Calu3 (cell line): Measurements from ENCODE around the gene CRYBB3. TPM values are rescaled to one million over a fixed set of nuclear protein-coding genes. Genes with fewer than 3 reads are reported as not detected.

Experiments
- BruUV-seq: library from RNA; stranded (reverse); fragments of 400-500 nt; replicated peaks from 2 replicates; lab custom pipeline; 2021; lab: Mats Ljungman, UMichigan
- CTCF ChIA-PET: fragments of 300-600 bp; sonication (Branson Sonifier 250); formaldehyde crosslinking; loops from one replicate; lab custom pipeline; 2022; ENCODE audit warnings: antibody characterized with exemption; lab: Charles Lee
- DNase-seq: peaks from one replicate; pipeline ENCODE4 v3.0.0; 2022
- H3K27ac Mint-ChIP-seq: one replicate; pipeline ENCODE4 v1.8.0; 2022; ENCODE audit warnings: mixed read lengths; ENCODE audit not compliant: unreplicated experiment
- H3K27me3 Mint-ChIP-seq: one replicate; pipeline ENCODE4 v1.8.0; 2022; ENCODE audit warnings: mixed read lengths; ENCODE audit not compliant: unreplicated experiment
- H3K36me3 Mint-ChIP-seq: one replicate; pipeline ENCODE4 v1.8.0; 2022; ENCODE audit warnings: mild to moderate bottlenecking, moderate library complexity, mixed read lengths; ENCODE audit not compliant: insufficient read depth, unreplicated experiment
- H3K4me1 Mint-ChIP-seq: one replicate; pipeline ENCODE4 v1.8.0; 2022; ENCODE audit warnings: mild to moderate bottlenecking, low read depth, mixed read lengths; ENCODE audit not compliant: unreplicated experiment
- H3K4me3 Mint-ChIP-seq: one replicate; pipeline ENCODE4 v1.8.0; 2022; ENCODE audit warnings: mild to moderate bottlenecking, low read depth, moderate library complexity, mixed read lengths; ENCODE audit not compliant: unreplicated experiment
- H3K9me3 Mint-ChIP-seq: one replicate; pipeline ENCODE4 v1.8.0; 2022; ENCODE audit warnings: low read depth, mixed read lengths; ENCODE audit not compliant: unreplicated experiment
- CTCF ChIP-seq: fragments of 200-600 bp; IDR thresholded peaks from one replicate; pipeline ENCODE4 v1.8.0; 2022; ENCODE audit warnings: antibody characterized with exemption; ENCODE audit not compliant: unreplicated experiment
- intact Hi-C: fragments of 100-400 bp; cut with micrococcal nuclease; formaldehyde crosslinking; loops from one replicate; pipeline ENCODE4 v1.10.0; 2022; ENCODE audit not compliant: unreplicated experiment
- total RNA-seq: library from RNA; stranded (reverse); gene quantifications from 2 replicates; pipeline ENCODE4 v1.2.3, GENCODE V29; 2022

CRYBB3 gene
- total RNA-seq, 1 experiment from 2014 or later, result 1.4 TPM

GRCh38 chr22:25183949-25184619 lies 15.6 kb upstream of the CRYBB3 start:
- Mint-ChIP-seq H3K9me3 (no peaks in the 10 kb centered on the region), H3K36me3 (peaks cover 43% of the 10 kb centered on the region), H3K4me3 (no peak overlapping the region), H3K27ac (no peak overlapping the region), H3K4me1 (no peaks in the 10 kb centered on the region), H3K27me3 (no peaks in the 10 kb centered on the region)
- TF ChIP-seq CTCF, result no peak
- CTCF ChIA-PET, result interaction anchor here (0.6 kb wide), 2 partner anchors 21 to 200 kb away, joined by 5 to 6 read pairs; no protein-coding TSS in a partner anchor
- intact Hi-C loops, result no loop called here
- no peak for DNase-seq
- no TSS peak for BruUV-seq

DNA sequence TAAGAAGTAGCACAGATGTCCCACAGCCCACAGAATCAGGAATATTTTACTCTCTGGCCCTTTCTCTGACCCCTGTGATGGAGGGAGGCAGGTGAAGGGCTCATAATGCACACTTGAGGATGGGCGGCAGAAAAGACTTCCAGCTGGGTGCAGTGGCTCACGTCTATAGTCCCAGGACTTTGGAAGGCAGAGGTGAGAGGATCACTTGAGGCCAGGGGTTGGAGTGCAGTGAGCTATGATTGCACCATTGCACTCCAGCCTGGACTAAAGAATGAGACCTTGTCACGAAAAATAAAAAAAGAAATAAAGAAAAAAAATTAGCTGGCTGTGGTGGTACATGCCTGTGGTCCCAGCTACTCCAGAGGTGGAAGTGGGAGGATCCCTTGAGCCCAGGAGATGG lies 13.5 kb upstream of the CRYBB3 start:
- DNase-seq, result no peak
- Mint-ChIP-seq H3K4me1 (no peaks in the 10 kb centered on the region), H3K36me3 (peaks cover 42% of the 10 kb centered on the region), H3K4me3 (no peak overlapping the region), H3K27me3 (no peaks in the 10 kb centered on the region), H3K27ac (no peak overlapping the region), H3K9me3 (no peaks in the 10 kb centered on the region)
- CTCF ChIA-PET, result interaction anchor here (0.8 kb wide), 1 partner anchor 16 kb away, joined by 3 read pairs; no protein-coding TSS in a partner anchor
- BruUV-seq, result no TSS peak
- intact Hi-C loops, result no loop called here
- TF ChIP-seq CTCF, result no peak

GRCh38 chr22:25187469-25187868 lies 12.2 kb upstream of the CRYBB3 start:
- H3K27me3 Mint-ChIP-seq, result no peaks in the 10 kb centered on the region
- peaks cover 38% of the 10 kb centered on the region for H3K36me3 Mint-ChIP-seq
- CTCF ChIA-PET, result no interaction called here
- H3K4me3 Mint-ChIP-seq, result no peak overlapping the region
- no peaks in the 10 kb centered on the region for H3K9me3 Mint-ChIP-seq
- no peaks in the 10 kb centered on the region for H3K4me1 Mint-ChIP-seq
- no peak overlapping the region for H3K27ac Mint-ChIP-seq
- no TSS peak for BruUV-seq
- no peak for DNase-seq
- TF ChIP-seq CTCF, result no peak
- intact Hi-C loops, result no loop called here

DNA sequence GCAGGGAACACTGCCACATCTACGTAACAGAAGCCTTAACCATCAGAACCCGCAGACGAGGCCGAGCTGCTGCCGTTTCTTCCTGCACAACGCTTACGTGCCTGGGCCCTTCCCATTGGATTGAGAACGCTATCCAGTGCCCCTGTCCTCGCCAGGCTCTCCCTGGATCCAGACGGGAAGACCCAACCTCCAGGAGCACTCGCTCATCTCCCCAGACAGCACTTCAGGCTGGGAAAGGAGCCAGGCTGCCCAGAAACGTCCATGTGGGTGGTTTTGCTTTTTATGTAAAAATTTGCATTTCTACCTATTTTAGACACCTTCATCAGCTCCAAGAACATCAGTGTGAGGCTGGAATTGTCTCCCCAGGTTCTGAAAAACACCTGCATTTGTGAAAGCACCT lies 7.3 kb upstream of the CRYBB3 start:
- H3K36me3 Mint-ChIP-seq, result peaks cover 40% of the 10 kb centered on the region

More for the DNA sequence above, 7.3 kb upstream of the CRYBB3 start:
- Mint-ChIP-seq H3K27me3 (no peaks in the 10 kb centered on the region), H3K4me1 (no peaks in the 10 kb centered on the region), H3K27ac (no peak overlapping the region), H3K9me3 (no peaks in the 10 kb centered on the region), H3K4me3 (no peak overlapping the region)
- TF ChIP-seq CTCF, result no peak
- no peak for DNase-seq
- no TSS peak for BruUV-seq
- intact Hi-C loops, result no loop called here
- CTCF ChIA-PET, result no interaction called here
